Suprapubic skin (tissue), 3 donors: ENCODE data around the gene ADGRG1.

Experiments
- CTCF ChIP-seq, 2 donors: fragments of 200-600 bp in 1 of 2; fragments of 450-650 bp in 1 of 2; sonication (generic) in 1 of 2; IDR thresholded peaks; one replicate each; pipeline ENCODE4 v1.5.1; 2016 to 2019; ENCODE audit warnings: antibody characterized with exemption in 2 of 2, mild to moderate bottlenecking in 1 of 2, moderate library complexity in 1 of 2
- POLR2AphosphoS5 ChIP-seq, 3 donors: sonication (generic); formaldehyde crosslinking; IDR thresholded peaks; one replicate each; pipeline ENCODE4 v1.6.1; 2017; ENCODE audit warnings: antibody characterized with exemption in 3 of 3

- TF ChIP-seq CTCF (IDR thresholded peaks at IDR 0.05) (no peak), POLR2AphosphoS5 (IDR thresholded peaks at IDR 0.05) (no peak)
Measured at GRCh38 chr16:57694231-57694724, 65.8 kb downstream of the ADGRG1 start.
